Breast epithelium (tissue), 4 donors: ENCODE data around the gene CLIP4. TPM values are rescaled to one million over a fixed set of nuclear protein-coding genes. Genes with fewer than 3 reads are reported as not detected.

Experiments
- DNase-seq, 2 donors: peaks; one replicate each; pipeline ENCODE4 v3.0.0-alpha.2; 2019; ENCODE audit warnings: low spot score in 2 of 2
- H3K27ac ChIP-seq, 2 donors: fragments of 200-600 bp; sonication (generic) in 1 of 2; one replicate each; pipeline ENCODE4 v1.5.1; 2016 to 2019; ENCODE audit warnings: mild to moderate bottlenecking in 1 of 2
- H3K27me3 ChIP-seq, 2 donors: fragments of 200-600 bp; sonication (generic) in 1 of 2; one replicate each; pipeline versions ENCODE4 v1.5.1 to v1.6.0; 2017 to 2019; ENCODE audit warnings: control low read depth in 1 of 2, mild to moderate bottlenecking in 1 of 2
- H3K36me3 ChIP-seq: fragments of 200-600 bp; one replicate; pipeline ENCODE4 v1.5.1; 2019
- H3K4me1 ChIP-seq, 2 donors: fragments of 200-600 bp; sonication (generic); one replicate each; pipeline ENCODE4 v1.5.1; 2016 to 2019; ENCODE audit warnings: control low read depth in 1 of 2
- H3K4me3 ChIP-seq, 3 donors: fragments of 200-600 bp; sonication (generic); 1 replicate in 2 of 3; 2 replicates in 1 of 3; pipeline ENCODE4 v1.5.1; 2016 to 2019; ENCODE audit warnings: mild to moderate bottlenecking in 3 of 3, moderate library complexity in 2 of 3
- H3K9me3 ChIP-seq, 2 donors: fragments of 200-600 bp; sonication (generic) in 1 of 2; one replicate each; pipeline ENCODE4 v1.5.1; 2016 to 2019; ENCODE audit warnings: control low read depth in 1 of 2
- POLR2A ChIP-seq: fragments of 450-650 bp; IDR thresholded peaks from one replicate; pipeline ENCODE4 v1.6.1; 2016; ENCODE audit warnings: antibody characterized with exemption, mild to moderate bottlenecking, moderate library complexity
- POLR2AphosphoS5 ChIP-seq, 3 donors: sonication (generic); formaldehyde crosslinking; IDR thresholded peaks; one replicate each; pipeline ENCODE4 v1.6.1; 2017; ENCODE audit warnings: antibody characterized with exemption in 3 of 3
- intact Hi-C: fragments of 100-400 bp; cut with DNase I; formaldehyde crosslinking; loops from one replicate; pipeline ENCODE4 v1.15.1; 2023; ENCODE audit warnings: low total_unique reads
- total RNA-seq, 3 donors: library from RNA; depleted of rRNA; stranded (reverse); fragments of >200 nt; gene quantifications; one replicate each; pipeline ENCODE4 v1.1.0, GENCODE V29; 2016
- TF ChIP-seq, protein P1 (sequence below), 3 donors: fragments of 450-650 bp; IDR thresholded peaks; one replicate each; pipeline ENCODE4 v1.5.1; 2016 to 2017; ENCODE audit warnings: antibody characterized with exemption in 3 of 3, mild to moderate bottlenecking in 3 of 3, moderate library complexity in 3 of 3

CLIP4 gene
- total RNA-seq, 3 donors from 2014 or later = 67.2 to 146 (median 76.8) TPM

DNA sequence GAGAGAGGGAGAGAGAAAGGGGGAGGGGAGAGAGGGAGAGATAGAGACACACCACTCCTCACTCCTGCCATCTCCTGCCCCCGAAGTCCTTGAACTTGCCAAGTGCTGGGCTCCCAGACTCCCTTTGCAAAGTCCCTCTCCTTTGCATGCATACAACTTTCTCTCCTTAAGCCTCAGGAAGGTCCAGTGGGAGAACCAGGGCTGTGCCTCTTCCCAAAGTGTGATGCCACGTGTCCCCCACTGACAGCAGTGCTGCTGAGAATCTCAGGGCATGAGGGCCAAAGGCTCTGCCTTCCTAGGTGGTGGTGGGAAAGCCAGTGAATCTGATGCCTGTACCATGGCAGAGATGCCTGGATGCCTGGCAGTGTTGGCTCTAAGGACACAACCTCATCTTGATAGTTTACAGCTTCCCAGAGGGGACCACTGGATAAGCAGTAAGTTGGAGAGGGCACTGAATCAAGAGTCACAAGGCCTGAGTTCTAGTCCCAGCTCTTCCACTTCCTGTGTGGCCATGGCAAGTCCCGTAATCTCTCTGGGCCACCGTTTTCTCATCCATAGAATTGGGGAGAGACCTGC, 103.4 kb downstream of the CLIP4 start:
- DNase-seq = peak in 1 of 2 donors; percentile 22
- intact Hi-C loops = loop anchor here (5.0 kb wide), 1 partner anchor 1191 kb away; no protein-coding TSS in a partner anchor
- no peaks in the 10 kb centered on the region for H3K27me3 ChIP-seq

GRCh38 chr2:29219374-29219773, 104.2 kb downstream of the CLIP4 start:
- Histone ChIP-seq H3K27me3 (no peaks in the 10 kb centered on the region), H3K36me3 (no peaks in the 10 kb centered on the region), H3K4me1 (no peaks in the 10 kb centered on the region), H3K4me3 (no peak overlapping the region), H3K27ac (no peak overlapping the region), H3K9me3 (no peaks in the 10 kb centered on the region)
- TF ChIP-seq, protein P1, sequence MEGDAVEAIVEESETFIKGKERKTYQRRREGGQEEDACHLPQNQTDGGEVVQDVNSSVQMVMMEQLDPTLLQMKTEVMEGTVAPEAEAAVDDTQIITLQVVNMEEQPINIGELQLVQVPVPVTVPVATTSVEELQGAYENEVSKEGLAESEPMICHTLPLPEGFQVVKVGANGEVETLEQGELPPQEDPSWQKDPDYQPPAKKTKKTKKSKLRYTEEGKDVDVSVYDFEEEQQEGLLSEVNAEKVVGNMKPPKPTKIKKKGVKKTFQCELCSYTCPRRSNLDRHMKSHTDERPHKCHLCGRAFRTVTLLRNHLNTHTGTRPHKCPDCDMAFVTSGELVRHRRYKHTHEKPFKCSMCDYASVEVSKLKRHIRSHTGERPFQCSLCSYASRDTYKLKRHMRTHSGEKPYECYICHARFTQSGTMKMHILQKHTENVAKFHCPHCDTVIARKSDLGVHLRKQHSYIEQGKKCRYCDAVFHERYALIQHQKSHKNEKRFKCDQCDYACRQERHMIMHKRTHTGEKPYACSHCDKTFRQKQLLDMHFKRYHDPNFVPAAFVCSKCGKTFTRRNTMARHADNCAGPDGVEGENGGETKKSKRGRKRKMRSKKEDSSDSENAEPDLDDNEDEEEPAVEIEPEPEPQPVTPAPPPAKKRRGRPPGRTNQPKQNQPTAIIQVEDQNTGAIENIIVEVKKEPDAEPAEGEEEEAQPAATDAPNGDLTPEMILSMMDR (IDR thresholded peaks at IDR 0.05) = no peak
- TF ChIP-seq POLR2AphosphoS5 (IDR thresholded peaks at IDR 0.05) = no peak
- no peak for TF ChIP-seq POLR2A
- intact Hi-C loops = loop anchor here (5.0 kb wide), 1 partner anchor 1192 kb away; no protein-coding TSS in a partner anchor
- peak in 1 of 2 donors; percentile 7 for DNase-seq

More for the DNA sequence above, 103.4 kb downstream of the CLIP4 start:
- Histone ChIP-seq H3K36me3 (no peaks in the 10 kb centered on the region), H3K9me3 (no peaks in the 10 kb centered on the region), H3K4me3 (no peak overlapping the region), H3K4me1 (no peaks in the 10 kb centered on the region), H3K27ac (no peak overlapping the region)
- TF ChIP-seq, protein P1 (IDR thresholded peaks at IDR 0.05) = no peak
- TF ChIP-seq POLR2AphosphoS5 (IDR thresholded peaks at IDR 0.05) = no peak
- no peak for TF ChIP-seq POLR2A

- no peaks in the 10 kb centered on the region for H3K36me3 ChIP-seq
Observed at GRCh38 chr2:29220506-29221270, 105.5 kb downstream of the CLIP4 start.

GRCh38 chr2:29222381-29223179, 107.4 kb downstream of the CLIP4 start:
- no peak overlapping the region for H3K4me3 ChIP-seq
- no peaks in the 10 kb centered on the region for H3K9me3 ChIP-seq
- no peaks in the 10 kb centered on the region for H3K4me1 ChIP-seq
- peak overlapping the region in 1 of 2 donors; percentile 37 for H3K27ac ChIP-seq
- TF ChIP-seq POLR2AphosphoS5 (IDR thresholded peaks at IDR 0.05) = no peak
- no peak for TF ChIP-seq POLR2A
- TF ChIP-seq, protein P1 (IDR thresholded peaks at IDR 0.05) = no peak
- intact Hi-C loops = no loop called here
- peak in 1 of 2 donors; percentile 49 for DNase-seq
- no peaks in the 10 kb centered on the region for H3K36me3 ChIP-seq
- no peaks in the 10 kb centered on the region for H3K27me3 ChIP-seq

More at GRCh38 chr2:29220506-29221270, 105.5 kb downstream of the CLIP4 start:
- peak in 1 of 2 donors; percentile 47 for DNase-seq
- H3K27me3 ChIP-seq = no peaks in the 10 kb centered on the region
- no peaks in the 10 kb centered on the region for H3K9me3 ChIP-seq
- intact Hi-C loops = loop anchor here (1.0 kb wide), 1 partner anchor 24 kb away; no protein-coding TSS in a partner anchor
- no peak overlapping the region for H3K4me3 ChIP-seq
- no peaks in the 10 kb centered on the region for H3K4me1 ChIP-seq
- TF ChIP-seq POLR2AphosphoS5 (IDR thresholded peaks at IDR 0.05) = no peak
- TF ChIP-seq POLR2A = no peak
- TF ChIP-seq, protein P1 (IDR thresholded peaks at IDR 0.05) = no peak
- H3K27ac ChIP-seq = no peak overlapping the region
